Activated CD4-positive, alpha-beta T cell treated with anti-CD3 and anti-CD28 coated beads, Interleukin-2, amount 50 U/mL, for 1 hour (primary cell): ENCODE results near the gene COG2.

Experiments used
- DNase-seq: peaks from one replicate; pipeline ENCODE4 v3.0.0-alpha.2; 2020

The COG2 gene

DNA sequence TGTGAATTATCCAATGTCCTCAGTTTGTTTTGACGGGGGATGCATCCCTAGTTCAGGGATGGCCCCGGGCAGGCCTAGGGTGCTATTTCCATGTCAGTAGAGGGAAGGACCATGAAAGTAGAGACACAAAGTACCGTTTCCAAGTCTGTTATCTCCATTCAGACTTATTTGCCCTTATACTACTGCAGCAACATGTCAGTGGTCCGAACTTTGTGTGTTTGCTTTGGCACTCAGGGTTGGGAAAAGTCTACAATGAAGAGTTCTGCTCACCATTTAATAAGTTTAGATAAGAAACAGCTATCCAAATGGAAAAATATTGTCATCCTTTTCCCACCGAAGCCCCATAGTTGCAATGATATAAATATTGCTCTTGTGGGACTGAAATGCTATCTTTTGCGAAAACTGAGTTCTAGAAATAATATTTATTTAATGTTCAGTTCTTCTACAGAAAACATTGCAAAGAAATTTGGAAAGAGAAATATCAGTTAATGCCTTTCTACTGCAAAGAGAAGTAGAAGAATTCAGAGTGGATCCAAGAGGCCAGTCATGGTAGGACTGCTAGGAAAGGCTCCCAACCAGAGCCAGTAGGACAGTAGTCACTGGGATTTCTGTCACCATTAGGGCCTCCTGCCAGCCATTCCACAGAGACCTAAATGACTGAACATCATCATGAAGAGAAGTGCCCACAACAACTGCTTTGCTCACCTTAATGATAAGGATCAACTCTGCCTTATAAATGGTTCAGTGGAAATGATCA lies 83.2 kb downstream of the COG2 start:
- DNase-seq = no peak

- DNase-seq = no peak
Measured at GRCh38 chr1:230728710-230729392, 86.6 kb downstream of the COG2 start.

- DNase-seq = no peak
Measured at GRCh38 chr1:230730977-230731376, 88.7 kb downstream of the COG2 start.

GRCh38 chr1:230735447-230735846 lies 93.2 kb downstream of the COG2 start:
- no peak for DNase-seq

DNA sequence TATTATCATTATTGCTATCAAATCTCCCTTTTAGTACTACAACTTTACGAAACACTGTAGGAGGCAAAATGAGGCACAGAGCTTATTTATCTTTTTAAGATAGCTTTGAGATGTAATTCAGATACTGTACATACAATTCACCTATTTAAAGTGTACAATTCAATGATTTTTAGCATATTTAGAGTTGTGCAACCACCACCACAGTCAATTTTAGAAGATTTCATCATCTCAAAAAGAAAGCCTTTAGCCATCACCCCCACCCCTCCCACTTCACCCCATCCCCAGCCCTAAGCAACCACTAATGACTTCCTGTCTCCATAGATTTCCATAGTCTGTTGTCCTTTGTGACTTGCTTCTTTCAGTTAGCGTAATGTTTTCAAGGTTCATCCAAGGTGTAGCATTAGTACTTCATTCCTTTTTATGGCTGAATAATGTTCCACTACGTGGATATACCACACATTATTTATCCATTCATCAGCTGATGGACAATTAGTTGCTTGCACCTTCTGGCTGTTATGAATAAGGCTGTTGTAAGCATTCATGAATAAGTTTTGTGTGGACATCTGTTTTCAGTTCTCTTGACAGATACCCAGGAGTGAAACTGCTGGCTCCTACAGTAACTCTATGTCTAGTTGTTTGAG lies 95.5 kb downstream of the COG2 start:
- DNase-seq = no peak

- DNase-seq = no peak
Measured at GRCh38 chr1:230739564-230740290, 97.4 kb downstream of the COG2 start.
